Neutrophil (primary cell): Measurements from ENCODE around the gene VCP.

Source experiments
- H3K27ac ChIP-seq: fragments of 200-600 bp; sonication (generic); 2 replicates; pipeline ENCODE4 v1.5.1; 2016; ENCODE audit warnings: mild to moderate bottlenecking, moderate library complexity
- H3K27me3 ChIP-seq: fragments of 200-600 bp; sonication (generic); 2 replicates; pipeline ENCODE4 v1.6.0; 2016; ENCODE audit warnings: mild to moderate bottlenecking
- H3K36me3 ChIP-seq: fragments of 200-600 bp; sonication (generic); 2 replicates; pipeline ENCODE4 v1.5.1; 2017
- H3K4me1 ChIP-seq, 2 experiments: fragments of 200-600 bp in 1 of 2; sonication (generic) in 1 of 2; 1 replicate in 1 of 2; 2 replicates in 1 of 2; pipeline versions ENCODE4 v1.5.1 to v1.6.1; 2013 to 2016; ENCODE audit warnings: low read depth in 1 of 2, low read length in 1 of 2, mild to moderate bottlenecking in 1 of 2, moderate library complexity in 1 of 2; ENCODE audit not compliant: control insufficient read depth in 1 of 2, insufficient read depth in 1 of 2
- H3K4me3 ChIP-seq, 2 experiments: fragments of 200-600 bp in 1 of 2; sonication (generic) in 1 of 2; 1 replicate in 1 of 2; 2 replicates in 1 of 2; pipeline ENCODE4 v1.5.1; 2013 to 2016; ENCODE audit warnings: low read depth in 1 of 2, low read length in 1 of 2, mild to moderate bottlenecking in 1 of 2, moderate library complexity in 1 of 2
- H3K9me3 ChIP-seq: fragments of 200-600 bp; sonication (generic); 2 replicates; pipeline ENCODE4 v1.5.1; 2016
- TF ChIP-seq, protein P1 (sequence below): fragments of 200-600 bp; sonication (generic); IDR thresholded peaks from 2 replicates; pipeline ENCODE4 v1.5.1; 2016; ENCODE audit warnings: antibody characterized with exemption

VCP gene

DNA sequence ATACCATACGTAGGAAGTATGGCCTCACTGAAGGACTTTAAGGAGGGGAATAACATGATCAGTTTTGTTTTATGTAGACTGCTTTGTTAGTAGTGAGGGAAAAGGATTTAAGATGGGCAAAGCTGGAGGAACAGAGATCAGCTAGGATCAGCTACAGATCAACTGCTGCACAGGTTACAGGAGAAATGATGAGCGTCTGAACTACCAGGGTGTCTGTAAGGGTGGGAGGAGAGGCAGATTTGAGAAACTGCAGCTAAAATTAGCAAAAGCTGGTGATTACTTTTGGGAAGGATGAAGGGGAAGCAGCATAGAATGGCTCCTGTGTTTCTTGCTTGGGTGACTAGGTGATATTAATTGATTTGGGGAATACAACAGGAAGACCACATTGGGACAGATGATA is 39.3 kb downstream of the VCP start:
- H3K4me1 ChIP-seq: no peaks in the 10 kb centered on the region
- TF ChIP-seq, protein P1, sequence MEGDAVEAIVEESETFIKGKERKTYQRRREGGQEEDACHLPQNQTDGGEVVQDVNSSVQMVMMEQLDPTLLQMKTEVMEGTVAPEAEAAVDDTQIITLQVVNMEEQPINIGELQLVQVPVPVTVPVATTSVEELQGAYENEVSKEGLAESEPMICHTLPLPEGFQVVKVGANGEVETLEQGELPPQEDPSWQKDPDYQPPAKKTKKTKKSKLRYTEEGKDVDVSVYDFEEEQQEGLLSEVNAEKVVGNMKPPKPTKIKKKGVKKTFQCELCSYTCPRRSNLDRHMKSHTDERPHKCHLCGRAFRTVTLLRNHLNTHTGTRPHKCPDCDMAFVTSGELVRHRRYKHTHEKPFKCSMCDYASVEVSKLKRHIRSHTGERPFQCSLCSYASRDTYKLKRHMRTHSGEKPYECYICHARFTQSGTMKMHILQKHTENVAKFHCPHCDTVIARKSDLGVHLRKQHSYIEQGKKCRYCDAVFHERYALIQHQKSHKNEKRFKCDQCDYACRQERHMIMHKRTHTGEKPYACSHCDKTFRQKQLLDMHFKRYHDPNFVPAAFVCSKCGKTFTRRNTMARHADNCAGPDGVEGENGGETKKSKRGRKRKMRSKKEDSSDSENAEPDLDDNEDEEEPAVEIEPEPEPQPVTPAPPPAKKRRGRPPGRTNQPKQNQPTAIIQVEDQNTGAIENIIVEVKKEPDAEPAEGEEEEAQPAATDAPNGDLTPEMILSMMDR: no peak
- H3K9me3 ChIP-seq: no peaks in the 10 kb centered on the region
- peaks cover 11% of the 10 kb centered on the region for H3K27me3 ChIP-seq
- peaks cover 4% of the 10 kb centered on the region for H3K36me3 ChIP-seq
- no peak overlapping the region for H3K27ac ChIP-seq
- no peak overlapping the region for H3K4me3 ChIP-seq

DNA sequence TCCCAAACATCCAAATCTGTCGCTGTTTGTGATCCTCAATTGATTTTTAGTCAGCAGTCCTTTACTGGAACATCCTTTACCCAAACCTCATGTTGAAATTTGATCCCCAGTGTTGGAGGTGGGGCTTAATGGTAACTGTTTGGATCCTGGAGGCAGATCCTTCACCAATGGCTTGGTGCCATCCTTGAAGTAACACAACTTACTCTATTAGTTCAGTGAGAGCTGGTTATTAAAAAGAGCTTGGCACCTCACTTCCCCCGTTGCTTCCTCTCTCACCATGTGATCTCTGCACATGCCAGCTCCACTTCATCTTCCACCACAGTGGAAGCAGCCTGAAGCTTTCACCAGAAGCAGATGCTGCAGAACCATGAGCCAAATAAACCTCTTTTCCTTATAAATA is 42.6 kb downstream of the VCP start:
- Histone ChIP-seq H3K27ac (no peak overlapping the region), H3K4me3 (no peak overlapping the region), H3K4me1 (no peaks in the 10 kb centered on the region), H3K27me3 (no peaks in the 10 kb centered on the region), H3K9me3 (no peaks in the 10 kb centered on the region), H3K36me3 (no peaks in the 10 kb centered on the region)
- TF ChIP-seq, protein P1: no peak

DNA sequence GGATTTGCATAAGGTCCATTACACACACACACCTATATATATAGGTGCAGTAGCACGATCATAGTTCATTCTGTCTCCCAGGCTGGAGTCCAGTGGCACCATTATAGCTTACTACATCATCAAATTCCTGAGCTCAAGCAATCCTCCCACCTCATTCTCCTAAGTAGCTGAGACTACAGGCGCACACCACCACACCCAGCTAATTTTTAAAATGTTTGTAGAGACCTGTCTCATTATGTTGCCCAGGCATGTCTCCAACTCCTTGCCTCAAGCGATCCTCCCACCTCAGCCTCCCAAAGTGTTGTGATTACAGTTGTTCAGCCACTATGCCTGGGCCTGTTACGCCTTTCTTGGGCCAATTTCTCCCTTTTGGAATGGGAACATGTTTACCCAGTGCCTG is 43.2 kb downstream of the VCP start:
- no peaks in the 10 kb centered on the region for H3K9me3 ChIP-seq
- H3K27ac ChIP-seq: no peak overlapping the region
- no peaks in the 10 kb centered on the region for H3K36me3 ChIP-seq
- no peaks in the 10 kb centered on the region for H3K27me3 ChIP-seq
- TF ChIP-seq, protein P1: no peak
- H3K4me1 ChIP-seq: no peaks in the 10 kb centered on the region
- H3K4me3 ChIP-seq: no peak overlapping the region

DNA sequence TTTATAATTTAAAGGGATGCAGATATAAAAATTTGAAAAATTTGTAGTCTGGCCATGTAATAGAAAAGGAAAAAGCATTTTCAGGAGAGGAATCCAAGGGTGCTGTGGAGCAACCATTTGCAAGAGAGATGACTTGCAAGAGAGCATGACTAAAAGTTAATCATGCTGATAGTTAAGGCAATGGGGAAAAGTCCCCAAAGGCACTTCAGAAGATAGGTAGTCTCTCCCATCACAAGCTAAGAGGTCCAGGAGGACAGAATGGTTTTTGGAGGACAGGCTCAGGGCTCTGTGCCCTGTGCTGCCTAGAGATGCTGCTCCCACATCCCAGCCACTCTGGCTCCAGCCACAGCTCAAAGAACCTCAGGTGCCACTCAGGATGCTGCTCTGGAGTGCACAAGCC is 44.1 kb downstream of the VCP start:
- Histone ChIP-seq H3K4me3 (no peak overlapping the region), H3K36me3 (no peaks in the 10 kb centered on the region), H3K27me3 (no peaks in the 10 kb centered on the region), H3K9me3 (no peaks in the 10 kb centered on the region), H3K4me1 (no peaks in the 10 kb centered on the region), H3K27ac (no peak overlapping the region)
- TF ChIP-seq, protein P1: no peak

DNA sequence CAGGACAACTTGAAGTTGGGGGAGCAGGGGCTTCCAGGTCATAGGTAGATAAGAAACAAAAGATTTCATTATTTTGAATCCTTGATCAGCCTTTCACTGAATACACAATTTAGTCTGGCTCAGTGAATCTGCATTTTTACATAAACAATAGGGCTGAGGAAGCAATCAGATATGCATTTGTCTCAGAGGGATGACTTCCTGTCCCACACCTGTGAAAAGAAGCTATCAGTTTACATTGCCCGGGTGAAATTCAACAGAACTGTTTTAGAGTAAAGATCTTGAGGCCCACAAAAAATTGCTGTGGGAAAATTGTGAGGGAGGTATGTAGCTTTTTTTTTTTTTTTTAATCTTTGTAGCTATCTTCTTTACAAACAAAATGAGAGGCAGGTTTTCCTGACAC is 44.6 kb downstream of the VCP start:
- TF ChIP-seq, protein P1: no peak
- Histone ChIP-seq H3K27ac (no peak overlapping the region), H3K4me3 (no peak overlapping the region), H3K9me3 (no peaks in the 10 kb centered on the region), H3K36me3 (no peaks in the 10 kb centered on the region), H3K4me1 (no peaks in the 10 kb centered on the region), H3K27me3 (no peaks in the 10 kb centered on the region)

DNA sequence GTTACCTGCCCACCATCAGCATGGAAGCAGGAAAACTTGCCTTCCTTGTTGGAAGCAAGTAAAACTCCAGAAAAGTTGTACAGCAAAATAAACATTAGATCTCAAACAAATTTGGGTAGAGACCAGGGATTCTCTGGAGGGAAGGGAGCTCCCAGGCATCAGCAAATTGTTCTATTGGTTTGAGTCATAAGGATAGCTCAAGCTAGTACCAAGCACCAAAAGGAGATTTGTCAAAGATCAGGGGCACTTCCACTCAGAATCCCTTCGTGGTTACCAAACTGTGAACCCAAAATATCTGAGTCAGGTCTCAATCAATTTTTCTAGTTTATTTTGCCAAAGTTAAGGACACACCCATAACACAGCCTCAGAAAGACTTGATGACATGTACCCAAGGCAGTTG is 45.1 kb downstream of the VCP start:
- TF ChIP-seq, protein P1: no peak
- Histone ChIP-seq H3K27me3 (no peaks in the 10 kb centered on the region), H3K9me3 (no peaks in the 10 kb centered on the region), H3K4me1 (no peaks in the 10 kb centered on the region), H3K27ac (no peak overlapping the region), H3K36me3 (no peaks in the 10 kb centered on the region), H3K4me3 (no peak overlapping the region)
